Measurements from ENCODE around the gene ABHD16A.

- no peak for TF ChIP-seq FOXA1 (IDR thresholded peaks at IDR 0.05)
- no peak for TF ChIP-seq BHLHE40 (IDR thresholded peaks at IDR 0.05; ENCODE audit: borderline replicate concordance)
- TF ChIP-seq NFRKB (IDR thresholded peaks at IDR 0.05) = no peak
- no peak for TF ChIP-seq SP1 (IDR thresholded peaks at IDR 0.05)
- no peak for TF ChIP-seq FOXM1 (IDR thresholded peaks at IDR 0.05; ENCODE audit: borderline replicate concordance)
- no peak for TF ChIP-seq ARNT (IDR thresholded peaks at IDR 0.05)
These were observed 2.3 kb downstream of the ABHD16A start for GRCh38 chr6:31700740-31701401.

Data from HEK293T (cell line).